Suprapubic skin (tissue), 4 donors: Measurements from ENCODE around the gene LRRIQ1. TPM values are rescaled to one million over a fixed set of nuclear protein-coding genes. Genes with fewer than 3 reads are reported as not detected.
A peak's percentile ranks its signal among the peaks of the same experiment; 100 is the strongest.

Experiments used
- DNase-seq, 2 donors: peaks; one replicate each; pipeline ENCODE4 v3.0.0-alpha.2; 2019; ENCODE audit warnings: low spot score in 2 of 2
- H3K27ac ChIP-seq: fragments of 200-600 bp; sonication (generic); one replicate; pipeline ENCODE4 v1.5.1; 2019
- H3K27me3 ChIP-seq: fragments of 200-600 bp; sonication (generic); one replicate; pipeline ENCODE4 v1.5.1; 2019
- H3K36me3 ChIP-seq: fragments of 200-600 bp; sonication (generic); one replicate; pipeline ENCODE4 v1.5.1; 2019
- H3K4me1 ChIP-seq: fragments of 200-600 bp; sonication (generic); one replicate; pipeline ENCODE4 v1.5.1; 2019
- H3K4me3 ChIP-seq: fragments of 200-600 bp; sonication (generic); one replicate; pipeline ENCODE4 v1.5.1; 2019; ENCODE audit warnings: mild to moderate bottlenecking
- H3K9me3 ChIP-seq: fragments of 200-600 bp; sonication (generic); one replicate; pipeline ENCODE4 v1.5.1; 2019
- EP300 ChIP-seq: sonication (generic); formaldehyde crosslinking; IDR thresholded peaks from one replicate; pipeline ENCODE4 v1.6.1; 2017; ENCODE audit warnings: antibody characterized with exemption
- POLR2A ChIP-seq, 2 donors: fragments of 450-650 bp; IDR thresholded peaks; one replicate each; pipeline ENCODE4 v1.6.1; 2017; ENCODE audit warnings: antibody characterized with exemption in 2 of 2, mild to moderate bottlenecking in 2 of 2, moderate library complexity in 2 of 2
- POLR2AphosphoS5 ChIP-seq, 3 donors: sonication (generic); formaldehyde crosslinking; IDR thresholded peaks; one replicate each; pipeline ENCODE4 v1.6.1; 2017; ENCODE audit warnings: antibody characterized with exemption in 3 of 3
- WGBS: methylation state at CpG from one replicate; pipeline ENCODE4 v1.1.5; 2018; 5-methylcytosine and 5-hydroxymethylcytosine counted together
- total RNA-seq, 4 donors: library from RNA; depleted of rRNA; stranded (reverse); fragments of >200 nt; gene quantifications; one replicate each; pipeline ENCODE4 v1.1.0, GENCODE V29; 2016
- TF ChIP-seq, protein P1 (sequence below), 2 donors: fragments of 200-600 bp in 1 of 2; fragments of 450-650 bp in 1 of 2; sonication (generic) in 1 of 2; IDR thresholded peaks; one replicate each; pipeline ENCODE4 v1.5.1; 2016 to 2019; ENCODE audit warnings: antibody characterized with exemption in 2 of 2, mild to moderate bottlenecking in 1 of 2, moderate library complexity in 1 of 2

LRRIQ1 gene
- total RNA-seq, 4 donors from 2014 or later = 0.16 TPM; not detected in 3

DNA sequence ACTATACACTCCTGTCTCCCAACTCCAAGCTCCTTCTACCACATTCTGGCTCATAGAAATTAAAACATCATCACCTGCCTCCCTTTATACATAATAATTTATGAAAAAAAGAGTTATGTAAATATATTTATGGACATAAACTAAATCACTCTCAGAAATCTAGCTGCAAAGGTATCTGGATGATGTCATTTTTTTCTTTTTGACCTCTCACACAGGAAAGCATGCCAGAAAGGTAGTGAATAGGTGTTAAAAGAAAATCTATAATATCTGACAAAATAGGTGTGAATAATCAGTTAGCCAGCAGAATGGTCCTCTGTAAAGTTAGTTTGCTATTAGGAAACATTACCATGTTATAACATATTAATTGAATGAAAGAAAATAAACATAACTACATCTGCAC, 7.7 kb downstream of the LRRIQ1 start:
- no peak overlapping the region for H3K27ac ChIP-seq
- no peaks in the 10 kb centered on the region for H3K9me3 ChIP-seq
- no peak overlapping the region for H3K4me3 ChIP-seq
- no peaks in the 10 kb centered on the region for H3K4me1 ChIP-seq
- no peak for DNase-seq
- H3K36me3 ChIP-seq = no peaks in the 10 kb centered on the region
- TF ChIP-seq EP300 (no peak), POLR2AphosphoS5 (IDR thresholded peaks at IDR 0.05) (no peak), POLR2A (IDR thresholded peaks at IDR 0.05) (no peak)
- TF ChIP-seq, protein P1, sequence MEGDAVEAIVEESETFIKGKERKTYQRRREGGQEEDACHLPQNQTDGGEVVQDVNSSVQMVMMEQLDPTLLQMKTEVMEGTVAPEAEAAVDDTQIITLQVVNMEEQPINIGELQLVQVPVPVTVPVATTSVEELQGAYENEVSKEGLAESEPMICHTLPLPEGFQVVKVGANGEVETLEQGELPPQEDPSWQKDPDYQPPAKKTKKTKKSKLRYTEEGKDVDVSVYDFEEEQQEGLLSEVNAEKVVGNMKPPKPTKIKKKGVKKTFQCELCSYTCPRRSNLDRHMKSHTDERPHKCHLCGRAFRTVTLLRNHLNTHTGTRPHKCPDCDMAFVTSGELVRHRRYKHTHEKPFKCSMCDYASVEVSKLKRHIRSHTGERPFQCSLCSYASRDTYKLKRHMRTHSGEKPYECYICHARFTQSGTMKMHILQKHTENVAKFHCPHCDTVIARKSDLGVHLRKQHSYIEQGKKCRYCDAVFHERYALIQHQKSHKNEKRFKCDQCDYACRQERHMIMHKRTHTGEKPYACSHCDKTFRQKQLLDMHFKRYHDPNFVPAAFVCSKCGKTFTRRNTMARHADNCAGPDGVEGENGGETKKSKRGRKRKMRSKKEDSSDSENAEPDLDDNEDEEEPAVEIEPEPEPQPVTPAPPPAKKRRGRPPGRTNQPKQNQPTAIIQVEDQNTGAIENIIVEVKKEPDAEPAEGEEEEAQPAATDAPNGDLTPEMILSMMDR (IDR thresholded peaks at IDR 0.05) = no peak
- H3K27me3 ChIP-seq = no peaks in the 10 kb centered on the region

GRCh38 chr12:85057370-85057963, 21.3 kb downstream of the LRRIQ1 start:
- 43% methylated on average over 2 of the region's 2 CpGs for WGBS

GRCh38 chr12:85058339-85058738, 22.2 kb downstream of the LRRIQ1 start:
- 49% methylated on average over 3 of the region's 3 CpGs for WGBS
- DNase-seq = no peak
- TF ChIP-seq POLR2AphosphoS5 (IDR thresholded peaks at IDR 0.05) (no peak), EP300 (no peak), POLR2A (IDR thresholded peaks at IDR 0.05) (no peak)
- TF ChIP-seq, protein P1 (IDR thresholded peaks at IDR 0.05) = no peak
- H3K36me3 ChIP-seq = no peaks in the 10 kb centered on the region
- H3K4me1 ChIP-seq = no peaks in the 10 kb centered on the region
- H3K4me3 ChIP-seq = no peak overlapping the region
- H3K27ac ChIP-seq = no peak overlapping the region
- no peaks in the 10 kb centered on the region for H3K9me3 ChIP-seq
- peaks cover 3% of the 10 kb centered on the region for H3K27me3 ChIP-seq

More at GRCh38 chr12:85057370-85057963, 21.3 kb downstream of the LRRIQ1 start:
- H3K4me3 ChIP-seq = no peak overlapping the region
- DNase-seq = no peak
- TF ChIP-seq, protein P1 (IDR thresholded peaks at IDR 0.05) = peak; percentile 47 to 64
- TF ChIP-seq POLR2AphosphoS5 (IDR thresholded peaks at IDR 0.05) = no peak
- H3K27me3 ChIP-seq = peaks cover 3% of the 10 kb centered on the region
- no peaks in the 10 kb centered on the region for H3K4me1 ChIP-seq
- H3K9me3 ChIP-seq = no peaks in the 10 kb centered on the region
- H3K36me3 ChIP-seq = no peaks in the 10 kb centered on the region
- H3K27ac ChIP-seq = no peak overlapping the region

DNA sequence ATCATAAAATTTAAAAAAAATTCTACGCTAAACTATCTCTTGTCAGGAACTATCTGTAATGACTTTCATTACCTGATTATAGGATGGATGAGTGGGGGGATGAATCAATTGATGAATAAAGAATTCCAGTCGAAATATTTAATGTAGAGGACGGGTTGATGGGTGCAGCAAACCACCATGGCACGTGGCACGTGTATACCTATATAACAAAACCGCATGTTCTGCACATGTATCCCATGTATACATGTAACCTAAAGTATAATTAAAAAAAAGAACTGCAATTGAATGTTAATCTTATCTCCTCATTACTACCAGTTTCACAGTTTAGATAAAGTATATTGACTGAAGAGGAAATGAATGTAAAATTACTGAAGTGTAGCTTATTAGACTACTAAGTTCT, 23.4 kb downstream of the LRRIQ1 start:
- peaks cover 3% of the 10 kb centered on the region for H3K27me3 ChIP-seq
- no peak overlapping the region for H3K4me3 ChIP-seq
- no peak overlapping the region for H3K27ac ChIP-seq
- TF ChIP-seq, protein P1 (IDR thresholded peaks at IDR 0.05) = no peak
- TF ChIP-seq POLR2AphosphoS5 (IDR thresholded peaks at IDR 0.05) = no peak
- TF ChIP-seq POLR2A (IDR thresholded peaks at IDR 0.05) = no peak
- no peak for TF ChIP-seq EP300
- no peaks in the 10 kb centered on the region for H3K36me3 ChIP-seq
- 65% methylated on average over 6 of the region's 6 CpGs for WGBS
- DNase-seq = no peak
- H3K4me1 ChIP-seq = no peaks in the 10 kb centered on the region
- no peaks in the 10 kb centered on the region for H3K9me3 ChIP-seq

GRCh38 chr12:85060916-85061315, 24.8 kb downstream of the LRRIQ1 start:
- no peak for DNase-seq
- H3K4me1 ChIP-seq = no peaks in the 10 kb centered on the region
- H3K27ac ChIP-seq = no peak overlapping the region
- no peaks in the 10 kb centered on the region for H3K27me3 ChIP-seq
- TF ChIP-seq, protein P1 (IDR thresholded peaks at IDR 0.05) = no peak
- TF ChIP-seq EP300 (no peak), POLR2AphosphoS5 (IDR thresholded peaks at IDR 0.05) (no peak), POLR2A (IDR thresholded peaks at IDR 0.05) (no peak)
- no peaks in the 10 kb centered on the region for H3K9me3 ChIP-seq
- no peaks in the 10 kb centered on the region for H3K36me3 ChIP-seq
- no peak overlapping the region for H3K4me3 ChIP-seq
- WGBS = 68% methylated on average over 2 of the region's 2 CpGs
